SU-DHL-6 (cell line): ENCODE data around the gene USP28.

Source experiments
- CTCF ChIP-seq: fragments of 200-600 bp; sonication (generic); IDR thresholded peaks from one replicate; pipeline ENCODE4 v1.5.1; 2017; ENCODE audit warnings: antibody characterized with exemption, mild to moderate bottlenecking, low read length, moderate library complexity; ENCODE audit not compliant: insufficient read depth, poor library complexity, severe bottlenecking
- EZH2phosphoT487 ChIP-seq: fragments of 200-600 bp; sonication (generic), shearing (Covaris generic); conservative IDR thresholded peaks from 2 replicates; pipeline ENCODE4 v1.6.1; 2018; ENCODE audit warnings: mild to moderate bottlenecking, antibody characterized with exemption, low read length, moderate library complexity, mixed read lengths

GRCh38 chr11:113923572-113923971 lies 48.2 kb upstream of the USP28 start:
- TF ChIP-seq EZH2phosphoT487 (no peak), CTCF (no peak)
